ENCODE data around the gene UBE2G1.

- no peak for TF ChIP-seq CTCF (IDR thresholded peaks at IDR 0.05; ENCODE audit: borderline replicate concordance, extremely low read depth, low read length, poor library complexity, severe bottlenecking)
- TF ChIP-seq EZH2 (IDR thresholded peaks at IDR 0.05; ENCODE audit: borderline replicate concordance, low read depth, low read length, severe bottlenecking) = no peak
Observed at GRCh38 chr17:4354862-4355514, 11.5 kb downstream of the UBE2G1 start.

Data from DND-41 (cell line).